HG03139 (cell line): ENCODE data around the gene BBLN.
"Not testable (repeated sequence)": the region's sequence is repeated elsewhere in the genome, so short reads cannot be mapped to it uniquely, and the experiment has no call there.

ENCODE experiments used
- ATAC-seq: cut with Tn5 transposase; IDR thresholded peaks from one replicate; pipeline ENCODE4 v1.9.1; 2021; ENCODE audit not compliant: unreplicated experiment

The BBLN gene

DNA sequence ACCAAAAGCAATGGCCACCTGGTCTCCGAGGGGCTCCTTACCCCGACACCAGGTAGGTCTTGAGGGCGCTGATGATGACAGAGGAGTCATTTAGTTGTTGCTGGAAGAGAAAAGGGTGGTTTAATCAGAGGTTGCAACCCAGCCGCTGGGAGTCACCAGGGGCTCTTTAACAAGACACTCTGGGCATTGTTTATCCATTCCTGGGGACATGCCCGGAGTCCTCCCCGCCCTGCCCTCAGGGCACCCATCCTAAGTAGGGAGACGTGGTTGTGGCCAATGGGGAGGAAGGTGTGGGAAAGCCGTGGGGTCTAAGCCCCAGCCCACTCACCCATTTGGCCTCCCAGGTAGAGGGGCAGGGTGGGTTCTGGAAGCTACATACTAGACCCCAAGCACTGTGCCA is 35.6 kb upstream of the BBLN start:
- no peak for ATAC-seq

DNA sequence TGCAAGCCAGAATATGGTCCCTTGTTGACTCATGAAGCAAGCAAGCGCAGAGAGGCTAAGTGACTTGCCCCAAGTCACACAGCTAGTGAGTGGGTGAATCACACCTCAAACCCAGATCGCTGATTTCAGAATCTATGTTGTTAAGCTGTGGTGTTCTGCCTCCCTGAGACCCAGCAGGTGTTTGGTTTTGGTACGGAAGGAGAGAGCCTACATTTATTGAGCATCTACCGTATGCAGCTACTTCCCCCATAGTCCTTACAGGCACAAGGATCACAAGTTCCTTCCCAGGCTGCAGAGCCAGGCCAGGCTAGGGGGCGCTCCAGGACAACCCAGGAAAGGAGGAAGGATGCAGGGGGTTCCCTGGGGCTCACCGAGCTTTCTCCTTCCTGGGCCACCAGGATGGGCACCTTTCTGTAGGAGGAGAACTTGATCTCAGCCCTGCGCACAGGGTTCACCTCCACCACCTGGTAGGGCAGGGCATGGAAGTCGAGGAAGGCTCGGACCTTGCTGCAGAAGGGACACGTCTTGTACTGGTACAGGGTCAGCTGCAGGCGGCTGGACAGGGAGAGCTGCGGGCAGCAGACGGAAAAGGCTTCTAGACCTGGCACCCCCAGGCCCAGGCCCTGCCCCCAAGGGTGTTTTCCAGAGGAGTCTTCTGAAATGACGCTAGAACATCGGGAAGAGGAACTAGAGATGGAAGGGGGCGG is 35.0 kb upstream of the BBLN start:
- no peak for ATAC-seq

DNA sequence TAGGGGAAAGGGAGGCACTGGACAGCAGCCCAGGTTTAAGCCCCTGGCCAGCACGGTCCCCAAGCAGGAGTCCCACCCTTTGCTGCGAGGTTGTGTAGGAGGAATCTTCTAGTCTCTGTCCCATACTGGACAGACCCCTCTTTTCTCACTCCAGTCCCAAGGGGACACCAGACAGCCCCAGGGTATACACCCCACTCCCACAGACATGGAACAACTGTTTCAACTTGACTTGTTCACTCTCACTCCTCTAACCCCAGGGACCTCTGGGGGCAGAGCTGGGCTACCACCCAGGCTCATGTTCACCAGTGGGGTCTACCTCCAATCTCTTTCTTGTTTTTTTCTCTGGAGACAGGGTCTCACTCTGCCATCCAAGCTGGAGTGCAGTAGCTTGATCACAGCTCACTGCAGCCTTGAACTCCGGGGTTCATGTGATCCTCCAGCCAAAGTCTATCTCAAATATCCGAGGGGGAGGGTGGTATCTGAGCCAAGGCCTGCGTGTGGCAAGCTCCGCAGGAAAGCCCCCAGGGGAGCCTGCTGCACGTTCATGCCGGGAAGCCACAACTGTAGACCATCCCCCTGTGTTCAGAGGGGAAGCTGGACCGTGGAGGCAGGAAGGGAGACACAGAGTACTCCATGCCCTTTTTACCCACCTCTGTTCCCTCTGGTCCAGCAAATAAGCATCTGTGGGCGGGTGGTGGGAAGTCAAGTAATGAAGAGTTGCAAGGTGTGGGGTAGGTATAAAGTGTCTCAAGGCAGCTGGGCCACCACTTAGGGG is 34.3 kb upstream of the BBLN start:
- no peak for ATAC-seq

DNA sequence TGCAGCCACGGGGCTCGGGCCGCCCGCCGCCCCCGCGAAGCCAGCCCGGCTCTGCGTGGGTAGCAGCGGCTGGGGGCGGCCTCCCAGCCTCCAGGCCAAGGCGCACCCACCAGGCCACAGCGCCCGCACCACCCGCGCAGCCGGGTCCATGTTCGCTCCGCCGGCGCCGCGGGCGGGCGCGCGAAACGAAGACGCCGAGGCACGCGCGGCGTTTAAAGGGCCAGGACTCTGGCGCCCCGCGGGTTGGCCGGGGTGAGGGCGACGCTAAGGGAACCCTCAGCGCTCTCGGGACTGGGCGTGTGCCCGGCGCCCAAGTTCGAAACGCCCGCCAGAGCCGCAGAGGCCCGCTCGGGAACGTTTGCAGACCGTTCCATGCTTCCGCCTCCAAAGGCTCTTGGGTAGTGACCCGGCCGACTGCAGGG is 32.5 kb upstream of the BBLN start, which contains the start of gene PTGES2:
PTGES2 (minus strand) TSS at position 162 of the 422 bp plus-strand sequence; CDS start at position 150, 12 bp downstream.
- peak; percentile 44 for ATAC-seq

DNA sequence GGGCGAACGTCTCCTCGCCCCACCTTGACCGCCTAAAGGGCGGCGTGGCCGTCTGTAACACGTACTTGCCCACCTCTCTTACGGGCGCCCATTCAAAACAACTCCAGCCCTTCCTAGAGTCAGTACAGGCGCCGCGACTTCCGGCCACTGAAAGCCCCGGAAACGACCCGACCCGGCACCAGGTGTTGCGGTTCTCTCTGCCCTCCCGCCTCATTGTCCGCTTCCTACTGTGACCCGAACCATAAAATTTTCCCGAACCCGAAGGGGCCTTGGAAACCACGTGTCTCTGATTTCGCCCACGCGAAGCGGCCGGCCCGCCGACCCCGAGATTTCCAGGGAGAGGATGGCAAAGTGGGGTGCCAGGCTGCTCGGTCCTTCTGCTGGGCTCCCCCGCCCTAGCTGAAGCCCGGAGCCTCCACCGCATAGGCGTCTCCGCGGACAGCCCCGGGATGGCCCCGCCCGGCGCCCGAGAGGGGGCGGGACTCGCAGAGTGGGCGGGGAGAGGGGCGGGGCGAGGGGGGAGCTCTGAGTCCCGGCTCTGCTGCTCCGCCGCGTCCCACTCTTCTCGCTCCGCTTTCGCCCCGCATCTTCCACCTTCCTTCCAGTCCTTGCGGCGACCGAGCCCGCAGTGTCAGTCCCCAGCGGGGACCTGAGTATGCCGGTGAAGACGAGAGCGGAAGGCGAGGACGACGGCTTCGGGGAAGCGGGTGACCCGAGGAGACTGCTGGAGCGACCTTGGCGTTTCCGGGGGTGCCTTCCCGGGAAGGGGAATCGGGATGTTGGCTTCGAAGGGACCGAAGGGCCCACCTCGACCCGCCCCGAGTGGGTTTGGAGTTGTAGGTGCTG is 31.9 kb upstream of the BBLN start:
- ATAC-seq, result peak; percentile 57

DNA sequence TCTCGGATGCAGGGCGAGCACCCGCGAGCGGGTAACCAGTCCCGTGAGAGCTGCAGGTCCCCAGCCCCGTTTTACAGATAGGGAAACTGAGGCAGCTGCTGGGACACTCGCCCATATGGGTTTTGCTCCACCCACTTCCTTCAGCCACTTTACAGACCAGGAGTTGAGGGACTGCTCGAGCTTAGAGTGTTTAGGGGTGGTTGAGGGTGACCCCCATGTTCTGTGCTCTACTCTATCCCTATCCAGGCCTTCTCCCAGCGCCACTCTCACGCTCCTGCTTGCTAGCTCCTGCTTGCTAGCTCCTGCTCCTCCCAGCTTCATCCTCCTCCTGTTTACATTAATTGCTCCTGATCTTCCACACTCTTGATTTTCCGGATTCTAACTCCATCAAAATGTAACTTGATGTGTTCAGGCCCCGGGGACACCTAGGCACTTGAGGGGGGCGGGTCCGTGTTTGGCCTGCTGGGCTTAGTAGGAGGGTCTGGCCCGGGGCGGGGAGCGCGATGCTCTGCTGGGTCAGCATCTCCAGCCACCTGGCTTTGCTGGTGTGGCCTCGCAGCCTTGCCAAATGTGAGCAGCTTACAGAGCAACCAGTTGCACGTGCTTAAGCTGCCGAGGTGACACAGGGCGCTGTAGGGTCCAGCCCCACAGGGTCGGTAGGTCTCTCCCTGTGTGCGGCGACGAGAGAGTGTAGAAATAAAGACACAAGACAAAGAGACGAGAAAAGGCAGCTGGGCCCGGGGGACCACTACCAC is 31.1 kb upstream of the BBLN start:
- no peak for ATAC-seq

DNA sequence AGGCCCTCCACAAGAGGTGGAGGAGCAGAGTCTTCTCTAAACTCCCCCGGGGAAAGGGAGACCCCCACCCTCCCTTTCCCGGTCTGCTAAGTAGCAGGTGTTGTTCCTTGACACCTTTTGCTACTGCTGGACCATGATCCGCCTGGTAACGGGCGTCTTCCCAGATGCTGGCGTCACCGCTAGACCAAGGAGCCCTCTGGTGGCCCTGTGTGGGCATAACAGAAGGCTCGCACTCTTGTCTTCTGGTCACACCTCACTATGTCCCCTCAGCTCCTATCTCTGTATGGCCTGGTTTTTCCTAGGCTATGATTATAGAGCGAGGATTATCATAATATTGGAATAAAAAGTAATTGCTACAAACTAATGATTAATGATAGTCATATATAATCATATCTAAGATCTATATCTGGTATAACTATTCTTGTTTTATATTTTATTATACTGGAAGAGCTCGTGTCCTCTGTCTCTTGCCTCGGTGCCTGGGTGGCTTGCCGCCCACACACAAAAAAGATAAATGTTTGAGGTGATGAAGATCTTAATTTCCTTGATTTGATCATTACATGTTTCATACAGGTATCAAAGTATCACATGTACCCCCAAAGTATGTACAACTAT is 30.0 kb upstream of the BBLN start:
- ATAC-seq, result not testable (repeated sequence)

DNA sequence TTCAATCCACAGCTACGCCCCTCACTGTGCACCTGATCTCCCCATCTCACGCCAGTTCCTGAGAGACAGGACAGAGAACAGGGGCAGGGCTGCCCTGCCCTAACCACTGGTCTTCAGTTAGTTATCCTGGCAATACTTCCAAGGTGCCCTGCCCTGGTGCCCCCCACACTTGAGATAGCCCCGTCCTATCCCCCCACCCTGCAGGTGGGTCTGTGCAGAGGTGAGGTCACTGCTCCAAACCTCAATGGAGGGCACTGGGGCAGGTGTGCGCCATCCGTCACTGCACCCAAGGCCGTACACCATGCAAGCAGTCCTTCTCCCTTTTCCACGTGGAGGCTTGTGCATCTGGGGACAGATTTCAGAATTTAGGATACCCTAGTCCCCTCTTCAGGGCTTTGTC is 29.4 kb upstream of the BBLN start:
- not testable (repeated sequence) for ATAC-seq

DNA sequence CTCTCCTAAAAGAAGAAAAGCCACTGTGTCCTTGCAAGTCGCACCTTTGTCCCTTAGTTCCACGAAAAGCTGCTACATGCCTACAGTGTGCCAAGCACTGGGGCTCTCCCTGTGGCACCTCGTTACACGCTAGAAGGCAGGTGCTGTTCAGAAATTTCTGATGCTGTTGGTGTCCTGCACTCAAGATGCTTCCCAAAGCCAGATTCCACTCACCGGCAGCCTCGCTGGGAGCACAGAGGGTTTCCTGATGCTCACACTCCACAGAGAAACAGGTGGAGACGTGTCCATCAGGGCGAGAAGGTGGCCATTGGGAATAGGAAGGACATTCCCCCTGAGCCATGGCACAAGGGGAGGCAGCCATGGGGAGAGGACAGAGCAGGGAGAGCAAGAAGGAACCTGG is 28.7 kb upstream of the BBLN start:
- not testable (repeated sequence) for ATAC-seq

DNA sequence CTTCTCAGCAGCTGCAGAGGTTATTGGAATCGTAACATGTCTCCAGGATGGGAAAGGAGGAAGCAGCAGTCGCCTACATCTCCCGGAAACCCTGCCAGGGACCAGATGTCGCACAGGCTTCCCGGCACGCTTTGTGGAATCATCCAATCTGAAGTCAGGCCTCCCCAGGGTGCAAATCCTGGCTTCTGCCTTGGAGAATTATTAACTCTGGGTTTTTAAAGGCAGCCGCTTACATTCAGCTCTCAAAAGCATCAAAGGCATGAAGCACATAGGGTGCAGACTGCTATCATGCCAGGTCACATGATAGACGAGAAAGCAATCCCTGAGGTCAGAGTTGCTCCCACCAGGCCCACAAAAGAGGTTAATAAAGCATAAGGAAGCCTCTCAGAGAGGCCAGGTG is 27.9 kb upstream of the BBLN start:
- ATAC-seq, result not testable (repeated sequence)

DNA sequence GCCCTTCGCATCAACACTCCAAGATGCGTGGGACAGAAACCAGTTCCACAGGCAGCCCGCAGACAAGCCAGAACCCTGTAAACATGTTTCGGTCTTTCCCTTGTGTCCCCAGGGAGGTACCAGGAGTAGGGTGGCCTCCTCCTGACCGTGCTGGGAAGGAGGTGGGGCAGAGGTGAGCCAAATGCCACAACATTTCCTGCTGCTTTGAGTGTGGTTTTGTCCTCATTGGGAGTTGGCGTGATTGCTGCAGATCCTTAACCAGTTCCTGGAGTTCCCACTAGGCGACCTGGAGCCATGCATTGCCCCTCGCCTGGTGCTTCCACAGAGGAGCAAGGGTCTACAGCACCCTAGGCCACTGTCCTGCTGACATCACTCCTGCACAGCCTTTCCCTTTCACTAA is 24.5 kb upstream of the BBLN start:
- ATAC-seq, result not testable (repeated sequence)

DNA sequence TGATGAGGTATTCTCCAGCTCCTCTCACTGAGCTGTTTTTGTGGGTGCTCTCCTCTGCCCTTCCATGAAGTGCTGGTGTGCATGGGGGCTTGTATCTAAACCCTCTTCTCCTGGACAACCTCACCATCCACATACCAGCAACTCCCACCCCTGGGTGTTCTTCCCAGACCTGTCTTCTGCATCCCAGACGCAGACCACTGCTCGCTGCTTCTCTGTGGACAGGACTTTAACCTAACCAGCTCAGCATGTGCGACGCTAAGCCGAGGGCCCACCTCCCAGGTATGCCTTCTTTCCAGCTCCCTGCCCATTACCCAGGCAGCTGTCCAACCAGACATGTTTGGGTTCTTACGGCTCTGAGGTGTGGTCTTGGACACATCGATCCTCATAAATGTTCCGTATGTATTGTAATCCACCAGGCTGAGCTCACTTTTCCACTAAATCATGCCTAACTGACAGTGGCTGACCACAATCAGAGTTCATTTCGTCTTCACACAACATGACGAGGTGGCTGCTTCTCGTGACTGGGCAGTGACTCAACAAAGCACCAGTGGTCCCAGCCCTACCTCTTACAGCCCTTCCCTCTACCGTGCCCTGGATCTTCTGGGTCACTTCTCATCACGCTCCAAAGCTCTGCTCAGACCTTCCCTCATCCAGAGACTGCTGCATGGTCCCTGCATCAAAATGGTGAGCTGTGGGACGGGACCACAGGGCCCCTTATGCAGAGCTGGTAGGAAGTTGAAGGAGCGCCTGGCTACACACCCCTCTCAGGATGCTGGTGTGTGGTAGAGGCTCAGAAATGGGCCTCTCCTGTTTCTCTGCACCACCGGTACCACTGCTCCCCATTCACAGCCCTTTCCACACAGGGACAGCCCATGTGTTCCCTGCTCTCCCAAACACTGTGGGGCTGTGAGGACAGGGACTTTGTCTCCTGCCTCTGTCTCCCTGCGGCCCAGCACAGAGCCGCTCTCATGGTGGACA is 23.0 kb upstream of the BBLN start:
- ATAC-seq, result no peak

DNA sequence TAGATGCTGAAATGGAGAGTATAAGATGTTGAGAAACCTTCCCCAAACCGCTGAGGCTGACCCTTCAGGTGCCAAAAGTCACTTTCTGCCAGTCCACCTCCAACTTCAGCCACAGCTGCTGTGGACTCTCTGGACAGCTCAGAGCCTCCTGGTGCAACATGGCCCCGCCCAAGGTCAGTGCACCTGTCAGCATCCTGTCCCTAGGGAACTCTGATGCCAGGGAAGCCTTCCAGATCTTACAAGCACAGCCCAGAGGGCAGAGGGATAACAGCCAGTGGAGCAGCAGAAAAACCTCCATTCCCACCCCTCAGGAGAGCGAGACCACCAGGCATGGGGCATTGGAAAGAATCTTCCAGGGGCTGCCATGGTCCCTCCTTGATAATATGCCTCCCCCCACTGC is 22.1 kb upstream of the BBLN start:
- no peak for ATAC-seq

DNA sequence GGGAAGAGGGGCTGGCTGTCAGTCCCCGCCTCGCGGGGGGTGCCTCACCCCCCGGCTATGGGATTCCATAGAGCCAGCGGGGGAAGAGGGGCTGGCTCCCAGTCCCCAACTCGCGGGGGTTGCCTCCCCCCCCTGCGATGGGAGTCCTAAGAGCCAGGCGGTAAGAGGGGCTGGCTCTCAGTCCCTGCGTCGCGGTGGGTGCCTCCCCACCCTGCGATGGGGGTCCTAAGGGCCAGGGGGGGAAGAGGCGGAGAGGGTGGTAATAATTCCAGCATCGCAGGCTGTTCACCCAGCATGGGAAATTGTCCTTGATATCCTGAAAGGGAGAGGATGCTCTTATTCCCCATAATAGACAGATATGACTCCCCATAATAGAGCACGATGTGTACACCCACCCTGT is 20.4 kb upstream of the BBLN start:
- no peak for ATAC-seq

DNA sequence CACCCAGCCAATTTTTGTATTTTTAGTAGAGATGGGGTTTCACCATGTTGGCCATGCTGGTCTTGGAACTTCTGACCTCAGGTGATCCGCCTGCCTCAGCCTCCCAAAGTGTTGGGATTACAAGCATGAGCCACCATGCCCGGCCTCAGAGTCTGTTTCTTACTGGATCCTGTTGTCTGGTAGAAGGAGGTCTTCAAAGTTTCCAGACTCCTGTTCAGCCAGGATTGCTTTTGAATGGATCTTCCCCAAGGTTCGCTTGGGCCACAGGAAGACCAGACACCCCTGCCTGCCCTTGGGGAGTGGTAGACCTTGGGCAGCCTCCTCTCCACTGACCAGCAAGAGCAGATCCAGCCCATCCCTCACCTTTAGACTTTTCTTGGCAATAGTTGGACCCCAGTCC is 18.5 kb upstream of the BBLN start:
- ATAC-seq, result no peak

DNA sequence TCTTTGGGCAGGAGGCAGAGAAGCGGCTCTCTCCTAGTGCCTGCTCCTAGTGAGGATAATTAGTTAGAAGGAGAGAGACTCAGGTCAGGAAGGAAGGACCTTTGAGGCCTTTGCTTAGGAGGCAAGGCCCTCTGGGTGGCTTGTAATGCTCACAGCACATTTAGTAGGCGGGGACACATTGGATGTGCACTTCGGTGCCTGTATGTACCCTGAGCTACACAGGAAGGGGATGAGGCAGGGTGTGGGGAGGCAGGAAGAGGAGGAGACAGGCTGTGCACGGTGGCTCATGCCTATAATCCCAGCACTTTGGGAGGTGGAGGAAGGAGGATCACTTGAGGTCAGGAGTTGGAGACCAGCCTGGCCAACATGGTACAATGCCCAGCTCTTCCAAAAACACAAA is 18.0 kb upstream of the BBLN start:
- ATAC-seq, result no peak

DNA sequence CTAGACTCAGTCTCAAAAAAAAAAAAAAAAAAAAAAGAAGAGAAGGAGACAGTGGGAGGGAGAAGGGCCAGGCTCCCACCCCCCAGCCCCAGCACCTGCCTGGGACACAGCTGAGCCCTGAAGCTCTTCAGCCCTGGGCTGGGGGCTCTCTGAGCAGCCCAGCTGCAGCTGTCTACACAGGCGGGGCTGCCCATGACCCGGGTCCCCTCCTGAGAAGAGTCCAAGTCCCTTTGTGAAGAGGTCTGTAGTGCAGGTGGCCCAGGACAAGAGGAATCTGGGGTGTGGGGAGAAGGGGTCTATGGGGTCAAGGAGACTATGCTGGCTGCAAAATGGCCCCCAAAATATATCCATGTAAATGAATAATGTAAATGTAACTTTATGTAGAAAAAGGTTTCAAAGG is 17.5 kb upstream of the BBLN start:
- ATAC-seq, result no peak

DNA sequence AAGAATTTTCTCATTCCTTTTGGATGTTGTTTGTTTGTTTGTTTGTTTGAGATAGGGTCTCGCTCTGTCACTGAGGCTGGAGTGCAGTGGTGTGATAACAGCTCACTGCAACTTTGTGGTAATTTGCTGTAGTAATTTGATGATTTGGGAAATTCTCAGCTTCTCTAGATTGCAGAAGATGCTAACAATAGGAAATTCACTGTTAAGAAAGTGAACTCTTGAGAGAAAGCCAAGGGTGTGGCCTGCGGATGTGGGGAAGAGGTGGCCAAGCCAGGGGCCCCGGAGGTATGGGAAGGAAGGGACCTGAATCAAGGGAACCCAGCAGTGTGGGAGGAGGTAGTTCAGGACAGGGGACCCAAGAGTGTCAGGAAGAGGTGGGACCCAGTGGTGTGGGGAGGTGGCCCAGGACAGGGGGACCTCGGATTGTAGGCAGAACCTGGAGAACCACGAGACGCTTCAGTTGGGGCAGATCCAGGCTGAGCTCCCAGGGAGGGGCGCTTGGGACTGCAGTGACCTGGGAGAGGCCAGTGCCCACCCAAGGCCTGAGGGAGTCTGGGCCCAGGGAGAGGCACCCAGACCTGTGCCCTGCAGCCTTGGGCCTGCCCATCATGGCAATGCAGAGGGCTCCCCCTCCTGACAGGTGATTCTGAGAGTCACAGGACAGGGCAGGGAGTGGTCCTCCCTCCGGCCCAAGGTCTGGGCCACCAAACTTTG is 16.4 kb upstream of the BBLN start:
- ATAC-seq, result no peak
